HG02970 (cell line): ENCODE measurements around the gene TIGD2.

ENCODE experiments used
- ATAC-seq: cut with Tn5 transposase; IDR thresholded peaks from one replicate; pipeline ENCODE4 v1.9.1; 2021; ENCODE audit warnings: mild to moderate bottlenecking, moderate library complexity, moderate number of reproducible peaks; ENCODE audit not compliant: unreplicated experiment, low FRiP score

TIGD2 gene

GRCh38 chr4:89158884-89159503 is 47.7 kb downstream of the TIGD2 start:
- ATAC-seq: no peak

DNA sequence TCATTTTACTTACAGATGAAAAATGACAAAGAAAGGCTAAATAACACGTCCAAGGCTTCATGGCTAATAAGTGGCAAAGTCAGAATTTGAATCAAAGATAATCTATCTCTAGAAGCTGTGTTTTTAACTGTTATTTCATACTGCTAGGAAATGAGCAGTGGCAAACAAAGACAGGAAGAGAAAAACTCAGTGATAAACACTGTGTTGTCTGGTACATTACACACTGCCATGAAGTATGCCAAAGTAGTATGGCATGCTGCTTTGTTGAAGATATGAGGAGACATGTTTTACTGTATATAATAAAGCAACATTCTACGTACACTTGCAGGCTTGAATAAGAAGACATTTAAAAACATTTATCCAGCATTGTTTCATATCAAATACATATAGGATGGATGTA is 49.5 kb downstream of the TIGD2 start:
- no peak for ATAC-seq

GRCh38 chr4:89161841-89162240 is 50.5 kb downstream of the TIGD2 start:
- no peak for ATAC-seq

DNA sequence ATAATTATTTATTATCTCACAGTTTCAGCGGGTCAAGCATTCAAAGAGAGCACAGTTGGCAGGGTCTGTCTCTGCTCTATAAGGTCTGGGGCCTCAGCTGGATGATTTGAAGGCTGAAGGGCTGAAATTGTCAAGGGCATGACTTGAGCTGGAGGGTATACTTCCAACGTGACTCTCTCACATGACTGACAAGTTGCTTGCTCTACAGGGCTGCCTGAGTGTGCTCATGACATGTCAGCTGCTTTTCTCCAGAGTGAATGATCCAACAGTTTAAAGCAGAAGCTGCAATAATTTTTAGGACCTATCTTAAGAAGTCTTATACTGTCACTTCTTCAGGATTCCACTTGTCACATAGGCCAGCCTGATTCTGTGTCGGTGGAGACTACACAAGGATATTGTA is 51.2 kb downstream of the TIGD2 start:
- ATAC-seq: no peak

DNA sequence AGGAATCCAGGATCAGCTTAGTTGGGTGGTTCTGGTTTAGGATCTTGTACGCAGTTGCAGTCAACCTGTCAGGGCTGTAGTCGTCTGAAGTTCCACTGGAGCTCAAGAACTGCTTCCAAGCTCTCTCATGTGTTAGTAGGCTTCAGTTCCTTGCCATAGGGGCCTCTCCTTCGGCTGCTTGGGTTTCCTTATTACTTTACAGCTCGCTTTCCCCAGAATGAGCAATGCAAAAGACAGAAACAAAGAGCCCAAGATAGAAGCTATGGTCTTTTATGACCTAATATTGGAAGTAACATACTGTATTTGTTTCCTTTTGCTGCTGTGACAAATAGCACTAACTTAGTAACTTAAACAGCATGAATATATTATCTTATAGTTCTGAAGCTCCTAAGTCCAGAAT is 51.7 kb downstream of the TIGD2 start:
- ATAC-seq: no peak

DNA sequence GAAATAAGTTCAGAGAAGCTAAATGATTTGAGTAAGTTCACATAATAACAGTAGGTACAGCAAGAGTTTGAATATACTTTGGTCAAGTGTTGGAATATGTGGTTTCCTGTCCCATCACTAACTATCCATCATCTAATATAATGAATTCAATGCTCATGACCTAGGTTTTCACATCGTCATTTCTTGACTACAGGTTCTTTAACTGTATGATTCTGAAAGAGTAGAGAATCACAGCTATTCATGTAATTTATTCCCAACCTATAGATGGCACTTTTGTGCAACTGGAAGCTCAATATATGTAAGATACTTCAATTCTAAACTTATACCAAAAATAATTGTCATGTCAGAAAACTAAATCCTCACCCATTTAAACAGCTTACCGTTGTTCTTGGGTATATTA is 53.1 kb downstream of the TIGD2 start:
- no peak for ATAC-seq
